Cardiac septum (tissue), 1 donor: ENCODE measurements around the gene TMEM213. TPM values are rescaled to one million over a fixed set of nuclear protein-coding genes. Genes with fewer than 3 reads are reported as not detected.
"Not testable (repeated sequence)": the region's sequence is repeated elsewhere in the genome, so short reads cannot be mapped to it uniquely, and the experiment has no call there.

Experiments
- DNase-seq: peaks from one replicate; pipeline ENCODE4 v3.0.0-alpha.2; 2020; ENCODE audit warnings: low spot score
- intact Hi-C: fragments of 100-400 bp; cut with DNase I; formaldehyde crosslinking; loops from one replicate; pipeline ENCODE4 v1.14.0; 2022
- total RNA-seq: library from RNA; stranded (reverse); fragmentation: NEBNext Ultra II Directional; extraction: Animal tissue kit (Norgen Biotek cat#: 25700); gene quantifications from one replicate; pipeline ENCODE4 v1.2.1, GENCODE V29; 2021
- donor health status: DM: no; HTN: no; CAD: no.

The TMEM213 gene
- total RNA-seq, 1 donor from 2014 or later, result not detected

DNA sequence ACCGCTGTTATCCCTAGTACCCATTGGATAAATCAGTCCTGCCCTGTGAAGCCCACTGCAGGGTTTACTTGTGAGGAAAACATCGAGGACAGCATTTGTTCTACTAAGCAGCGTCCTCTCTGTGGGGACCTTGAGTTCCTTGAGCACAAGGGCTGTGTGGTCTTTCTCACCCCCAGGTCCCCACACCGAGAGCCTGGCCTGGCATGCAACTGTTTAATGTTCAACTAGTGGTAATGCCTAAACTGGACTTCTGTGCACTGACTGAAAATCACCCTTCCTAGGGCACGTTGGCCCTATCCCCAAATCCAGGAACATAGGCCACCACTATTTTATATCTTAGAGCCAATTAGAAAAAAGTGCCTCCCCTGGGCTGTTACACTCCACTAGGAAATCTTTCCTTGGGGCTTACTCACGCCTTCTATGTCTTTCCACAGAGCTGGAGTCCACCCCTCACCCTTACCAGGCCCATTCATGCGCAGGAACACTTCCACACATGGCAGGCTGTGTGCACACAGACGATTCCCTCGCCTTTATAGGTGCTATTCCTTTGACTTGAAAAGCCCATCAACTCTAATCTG is 1.7 kb upstream of the TMEM213 start:
- intact Hi-C loops, result no loop called here
- DNase-seq, result no peak

DNA sequence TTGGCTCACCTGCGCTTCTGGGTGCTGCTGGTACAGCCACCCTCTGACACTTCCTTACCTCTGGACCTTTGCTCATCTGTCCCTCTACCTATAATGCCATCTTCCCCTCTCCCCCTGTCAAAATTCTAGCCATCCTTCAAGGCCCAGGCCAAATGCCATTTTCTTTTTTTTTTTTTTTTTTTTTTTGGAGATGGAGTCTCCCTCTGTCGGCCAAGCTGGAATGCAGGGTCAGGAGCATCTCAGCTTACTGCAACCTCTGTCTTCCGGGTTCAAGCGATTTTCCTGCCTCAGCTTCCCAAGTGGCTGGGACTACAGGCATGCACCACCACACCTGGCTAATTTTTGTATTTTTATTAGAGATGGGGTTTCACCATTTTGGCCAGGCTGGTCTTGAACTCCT is 748 bp upstream of the TMEM213 start:
- intact Hi-C loops, DNase-seq: not testable (repeated sequence)

DNA sequence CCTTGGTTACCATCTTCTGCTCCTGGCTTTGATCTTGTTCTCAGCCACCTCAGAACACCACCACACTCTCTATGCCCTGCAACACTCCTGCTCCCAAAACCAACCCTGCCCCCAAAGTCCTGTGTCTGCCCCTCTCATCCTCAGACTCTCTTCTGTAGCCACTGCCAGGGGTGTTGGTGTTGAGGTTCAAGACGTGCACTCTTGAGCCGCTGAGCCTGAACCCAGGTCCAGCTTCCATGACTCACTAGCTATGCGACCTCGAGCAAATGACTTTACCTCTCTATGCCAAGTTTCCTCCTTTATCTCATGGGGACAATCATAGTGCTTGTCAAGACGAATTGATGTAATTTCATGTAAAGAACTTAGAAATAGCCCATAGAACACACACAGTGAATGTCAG is 1.0 kb downstream of the TMEM213 start:
- no peak for DNase-seq
- intact Hi-C loops, result no loop called here

DNA sequence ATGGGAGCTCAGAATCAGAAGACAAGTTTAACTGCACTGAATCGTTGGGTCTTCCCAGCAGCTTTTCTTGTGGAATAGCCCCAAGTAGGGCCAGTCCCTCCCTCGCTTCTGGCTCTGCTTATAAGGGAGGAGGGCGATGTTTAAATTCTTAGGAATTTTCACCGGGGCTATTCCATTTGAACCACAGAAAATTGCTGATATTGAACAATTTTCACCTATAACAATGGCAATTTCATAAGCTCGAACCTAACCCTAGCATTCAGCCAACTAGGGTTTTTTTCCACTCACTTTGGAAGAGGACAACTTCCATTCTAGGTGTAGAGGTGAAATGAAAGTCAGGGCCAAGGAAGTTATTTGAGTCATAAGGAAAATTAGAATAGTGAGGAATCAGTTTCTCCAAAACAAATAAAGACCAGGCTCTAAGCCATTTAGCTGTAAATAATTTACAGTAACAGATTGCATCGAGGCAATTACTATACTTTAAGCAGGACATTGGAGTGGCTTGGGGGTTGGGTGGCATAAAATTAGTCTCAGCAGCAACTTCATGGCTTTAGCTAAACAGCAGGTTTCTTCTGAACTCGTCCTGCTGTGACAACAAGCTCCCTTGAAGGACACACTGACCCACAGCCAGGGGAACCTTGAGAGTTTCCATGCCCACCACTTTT is 1.7 kb downstream of the TMEM213 start:
- intact Hi-C loops, result no loop called here
- no peak for DNase-seq

DNA sequence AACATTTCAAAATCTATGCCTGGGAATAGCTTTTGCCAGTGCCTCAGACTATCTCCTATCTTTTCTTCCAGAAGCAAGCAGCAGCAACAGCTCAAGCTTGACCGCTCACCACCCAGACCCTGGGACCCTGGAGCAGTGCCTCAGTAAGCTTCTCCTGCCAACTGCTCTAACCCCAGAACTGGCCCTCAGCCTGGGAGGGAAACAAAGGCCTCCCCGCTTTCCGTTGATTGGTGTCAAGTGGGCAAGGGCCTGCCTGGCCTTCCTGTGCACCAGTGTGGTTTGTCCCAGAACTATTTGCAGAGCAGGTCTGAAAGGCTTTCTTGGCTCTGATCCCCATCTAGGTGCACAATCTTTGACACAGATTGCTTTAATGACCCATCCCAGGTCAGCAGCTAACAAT is 3.5 kb downstream of the TMEM213 start:
- DNase-seq, result no peak
- intact Hi-C loops, result no loop called here

DNA sequence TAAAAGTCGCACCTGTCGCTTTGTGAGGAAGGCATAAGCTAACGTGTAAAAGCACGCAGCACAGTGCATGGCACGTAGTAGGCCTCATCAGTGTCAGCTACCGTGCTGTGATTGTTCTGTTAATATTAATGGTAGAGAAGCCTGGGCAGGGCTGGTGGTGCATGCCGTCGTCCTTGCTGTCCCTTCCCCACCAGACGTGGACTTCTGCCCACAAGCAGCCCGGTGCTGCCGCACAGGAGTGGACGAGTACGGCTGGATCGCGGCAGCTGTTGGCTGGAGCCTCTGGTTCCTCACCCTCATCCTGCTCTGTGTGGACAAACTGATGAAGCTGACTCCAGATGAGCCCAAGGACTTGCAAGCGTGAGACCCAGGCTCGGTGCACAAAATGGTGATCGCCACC is 4.9 kb downstream of the TMEM213 start:
- intact Hi-C loops, result no loop called here
- no peak for DNase-seq

DNA sequence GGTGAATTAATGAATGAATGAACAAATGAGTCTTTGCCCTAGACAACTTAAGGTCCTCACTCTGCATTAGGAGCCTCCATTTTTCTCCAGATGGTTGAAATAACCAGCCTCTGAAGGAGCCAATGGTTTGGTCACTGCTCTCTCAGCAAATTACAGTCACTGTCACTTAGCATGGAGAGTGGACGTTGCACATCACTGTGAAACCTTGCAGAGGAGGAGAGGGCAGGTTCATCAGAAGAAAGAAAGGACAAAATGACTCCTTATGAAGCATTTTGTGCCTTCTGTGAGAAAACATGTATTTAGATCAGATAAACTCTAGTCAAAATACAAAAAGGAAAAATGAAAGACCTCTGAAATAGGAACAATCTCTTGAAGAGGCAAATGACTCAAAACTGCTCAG is 6.8 kb downstream of the TMEM213 start:
- no peak for DNase-seq
- intact Hi-C loops, result no loop called here

DNA sequence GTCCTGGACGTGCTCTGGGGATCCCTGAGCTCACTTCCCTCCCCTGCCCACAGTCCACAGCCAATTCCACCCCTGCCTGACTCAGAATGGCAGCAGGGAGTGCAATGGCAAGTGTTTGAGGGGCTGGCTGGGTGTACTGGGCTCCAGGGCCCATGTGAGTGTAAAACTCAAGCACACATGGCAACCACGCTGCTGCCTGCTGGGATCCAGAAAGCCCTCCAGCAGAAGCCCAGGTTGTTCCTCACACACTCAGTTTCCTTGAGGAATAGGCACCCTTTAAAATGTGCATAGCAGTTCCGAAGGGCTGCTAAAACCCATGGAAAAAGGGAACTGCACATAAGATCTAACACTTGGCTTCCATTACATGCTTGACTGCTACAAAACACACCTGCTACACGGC is 11.6 kb downstream of the TMEM213 start:
- DNase-seq, result no peak
- intact Hi-C loops, result no loop called here

DNA sequence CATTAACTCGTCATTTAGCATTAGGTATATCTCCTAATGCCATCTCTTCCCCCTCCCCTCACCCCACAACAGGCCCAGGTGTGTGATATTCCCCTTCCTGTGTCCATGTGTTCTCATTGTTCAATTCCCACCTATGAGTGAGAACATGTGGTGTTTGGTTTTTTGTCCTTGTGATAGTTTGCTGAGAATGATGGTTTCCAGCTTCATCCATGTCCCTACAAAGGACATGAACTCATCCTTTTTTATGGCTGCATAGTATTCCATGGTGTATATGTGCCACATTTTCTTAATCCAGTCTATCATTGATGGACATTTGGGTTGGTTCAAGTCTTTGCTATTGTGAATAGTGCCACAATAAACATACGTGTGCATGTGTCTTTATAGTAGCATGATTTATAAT is 13.5 kb downstream of the TMEM213 start:
- intact Hi-C loops, DNase-seq: not testable (repeated sequence)

DNA sequence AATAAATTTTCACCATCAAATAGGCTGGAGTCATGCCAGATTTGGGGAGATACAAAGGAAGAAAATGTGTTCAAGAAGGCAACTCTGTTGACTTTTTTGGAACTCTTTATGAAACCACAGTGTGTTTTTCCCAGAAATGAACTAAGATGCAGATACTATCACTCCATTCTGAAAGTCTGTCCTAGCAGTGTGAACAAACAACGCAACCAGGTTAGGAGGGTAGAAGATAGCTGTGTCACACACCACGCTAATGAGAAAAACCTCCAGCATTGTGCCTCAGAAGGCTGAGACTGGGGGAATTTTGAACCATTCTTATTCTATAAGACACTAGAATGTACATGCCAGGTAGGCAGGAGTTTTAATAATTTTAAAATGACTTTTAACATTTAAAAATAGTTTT is 16.2 kb downstream of the TMEM213 start:
- intact Hi-C loops, result no loop called here
- no peak for DNase-seq

DNA sequence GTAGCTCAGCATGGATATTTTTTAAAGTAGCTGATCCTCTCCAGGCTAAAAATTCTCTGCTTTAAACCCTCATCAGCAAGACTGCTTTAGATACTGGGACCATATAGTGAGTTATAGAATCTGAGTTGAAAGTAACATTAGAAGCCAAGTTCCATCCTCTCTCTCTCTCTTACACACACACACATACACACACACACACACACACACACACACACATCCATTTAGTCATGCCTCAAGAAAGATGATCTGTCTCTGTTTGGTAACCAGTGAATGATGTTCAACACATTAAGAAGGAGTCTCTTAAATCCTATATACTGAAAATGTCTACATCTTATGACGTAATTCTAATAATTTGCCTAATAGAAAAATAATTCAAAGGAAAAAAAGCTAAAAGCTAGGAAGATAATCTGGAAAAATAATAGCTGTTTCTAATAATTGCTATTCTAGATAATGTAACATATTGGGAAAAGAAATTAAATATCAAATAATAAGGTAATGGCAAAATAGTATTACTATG is 17.1 kb downstream of the TMEM213 start:
- intact Hi-C loops, result no loop called here
- no peak for DNase-seq

DNA sequence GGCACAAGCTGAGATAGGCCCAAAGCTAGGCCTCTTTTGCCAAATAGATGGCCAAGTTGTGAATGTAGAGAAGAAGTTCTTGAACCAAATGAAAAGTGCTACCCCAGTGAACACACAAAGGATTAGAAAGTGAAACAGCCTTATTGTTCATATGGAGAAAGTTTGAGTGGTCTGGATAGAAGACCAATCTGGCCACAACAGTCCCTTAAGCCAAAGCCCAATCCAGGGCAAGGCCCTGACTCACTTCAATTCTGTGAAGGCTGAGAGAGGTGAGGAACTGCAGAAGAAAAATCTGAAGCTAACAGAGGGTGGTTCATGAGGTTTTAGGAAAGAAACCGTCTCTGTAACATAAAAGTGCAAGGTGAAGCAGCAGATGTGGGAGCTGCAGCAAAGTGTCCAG is 18.9 kb downstream of the TMEM213 start:
- DNase-seq, result no peak
- intact Hi-C loops, result no loop called here

DNA sequence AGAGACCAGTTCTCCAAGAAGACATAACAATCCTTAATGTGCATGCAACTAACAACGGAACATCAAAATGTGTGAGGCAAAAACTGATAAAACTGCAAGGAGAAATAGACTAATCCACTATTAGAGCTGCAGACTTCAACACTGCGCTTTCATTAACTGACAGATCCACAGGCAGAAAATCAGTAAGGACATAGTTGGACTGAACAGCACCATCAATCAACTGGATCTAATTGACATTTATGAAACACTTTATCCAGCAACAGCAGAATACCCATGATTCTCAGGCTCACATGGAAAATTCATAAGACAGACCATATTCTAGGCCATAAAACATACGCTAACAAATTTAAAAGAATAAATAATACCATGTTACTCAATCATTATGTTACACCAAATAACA is 21.8 kb downstream of the TMEM213 start:
- no peak for DNase-seq
- intact Hi-C loops, result no loop called here

DNA sequence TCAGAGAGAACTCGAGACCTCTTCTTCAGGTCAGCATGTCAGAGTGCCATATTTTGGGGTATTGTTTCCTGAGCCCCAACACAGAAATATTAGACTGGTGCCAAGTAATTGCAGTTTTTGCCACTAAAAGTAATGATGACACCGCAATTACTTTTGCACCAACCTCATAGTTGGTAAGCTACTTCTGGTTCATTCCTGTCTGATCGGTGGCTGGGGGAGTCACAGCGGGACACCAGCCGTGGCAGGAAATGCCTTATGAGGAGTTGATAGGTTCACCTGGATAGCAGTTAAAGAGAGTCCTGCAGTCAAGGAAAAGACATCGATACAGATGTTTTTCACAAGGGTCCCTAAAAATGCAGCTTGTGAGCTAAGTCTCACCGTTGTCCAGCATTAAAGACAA is 24.1 kb downstream of the TMEM213 start:
- no peak for DNase-seq
- intact Hi-C loops, result no loop called here

DNA sequence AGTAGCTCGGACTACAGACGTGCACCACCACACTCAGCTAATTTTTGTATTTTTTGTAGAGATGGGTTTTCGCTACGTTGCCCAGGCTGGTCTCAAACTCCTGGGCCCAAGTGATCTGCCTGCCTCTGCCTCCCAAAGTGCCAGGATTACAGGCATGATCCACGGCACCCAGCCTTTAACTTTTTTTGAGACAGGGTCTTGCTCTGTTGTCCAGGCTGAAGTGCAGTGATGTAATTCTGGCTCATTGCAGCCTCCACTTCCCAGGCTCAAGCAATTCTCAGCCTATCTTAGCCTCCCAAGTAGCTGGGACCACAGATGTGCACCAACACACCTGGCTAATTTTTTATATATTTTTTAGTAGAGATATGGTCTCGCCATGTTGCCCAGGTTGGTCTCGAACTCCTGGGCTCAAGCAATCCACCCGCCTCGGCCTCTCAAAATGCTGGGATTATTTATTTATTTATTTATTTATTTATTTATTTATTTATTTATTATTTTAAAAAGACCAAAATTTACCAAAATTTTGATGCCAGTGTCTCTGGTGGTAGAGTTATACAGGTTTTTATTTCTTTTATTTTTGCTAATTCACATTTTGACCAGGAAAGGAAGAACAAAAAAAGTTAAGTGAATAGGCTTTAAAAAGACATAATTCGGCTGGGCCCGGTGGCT is 25.2 kb downstream of the TMEM213 start:
- intact Hi-C loops, result no loop called here
- no peak for DNase-seq

DNA sequence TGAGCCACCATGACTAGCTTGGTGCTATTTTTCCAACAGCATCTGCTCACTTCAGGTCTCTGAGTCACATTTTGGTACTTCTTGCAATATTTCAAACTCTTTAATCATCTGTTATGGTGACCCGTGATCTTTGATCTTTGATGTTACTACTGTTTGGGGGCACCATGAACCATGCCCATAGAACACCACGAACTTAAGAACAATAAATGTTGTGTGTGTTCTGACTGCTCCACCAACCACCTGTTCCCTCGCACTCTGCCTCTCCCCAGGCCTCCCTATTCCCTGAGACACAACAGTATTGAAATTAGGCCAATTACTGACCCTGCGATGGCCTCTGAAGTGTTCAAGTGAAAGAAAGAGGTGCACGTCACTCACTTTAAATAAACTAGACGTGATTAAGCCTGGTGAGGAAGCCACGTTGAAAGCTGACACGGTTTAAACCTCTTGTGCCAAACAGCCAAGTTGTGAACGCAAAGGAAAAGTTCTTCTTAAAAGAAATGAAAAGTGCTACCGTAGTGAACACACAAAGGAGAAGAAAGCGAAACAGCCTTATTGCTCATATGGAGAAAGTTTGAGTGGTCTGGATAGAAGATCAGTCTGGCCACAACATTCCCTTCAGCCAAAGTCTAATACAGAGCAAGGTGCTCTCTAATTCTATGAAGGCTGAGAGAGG is 27.4 kb downstream of the TMEM213 start:
- intact Hi-C loops, result no loop called here
- no peak for DNase-seq

DNA sequence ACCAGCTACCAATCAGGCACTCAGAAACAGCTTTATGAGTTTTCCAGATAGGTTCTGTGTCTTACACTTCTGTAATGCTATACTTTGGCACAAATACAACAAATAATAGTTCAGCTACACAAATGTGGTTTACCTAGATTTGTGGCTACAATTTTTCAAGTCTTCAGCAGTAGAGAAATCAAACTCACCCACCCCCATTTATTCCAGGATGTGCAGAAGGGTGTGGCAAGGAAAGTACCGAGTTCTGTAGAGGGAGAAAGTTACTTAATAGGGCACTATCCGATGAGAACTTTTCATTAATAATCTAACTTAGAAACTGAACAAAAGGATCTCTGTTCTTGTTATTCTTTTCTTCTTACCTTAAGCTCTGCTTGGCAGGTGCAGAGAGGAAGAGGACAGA is 30.5 kb downstream of the TMEM213 start:
- DNase-seq, result no peak
- intact Hi-C loops, result no loop called here

DNA sequence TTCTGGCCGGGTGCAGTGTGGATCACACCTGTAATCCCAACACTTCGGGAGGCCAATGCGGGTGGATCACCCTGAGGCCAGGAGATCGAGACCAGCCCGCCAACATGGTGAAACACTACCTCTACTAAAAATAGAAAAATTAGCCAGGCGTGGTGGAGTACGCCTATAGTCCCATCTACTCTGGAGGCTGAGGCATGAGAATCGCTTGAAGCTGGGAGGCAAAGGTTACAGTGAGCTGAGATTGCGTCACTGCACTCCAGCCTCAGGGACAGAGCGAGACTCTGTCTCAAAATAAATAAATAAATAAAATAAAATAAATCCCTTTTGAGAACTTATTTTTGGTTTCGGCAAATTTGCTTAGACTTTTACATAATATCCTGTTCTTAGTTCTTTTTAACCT is 31.5 kb downstream of the TMEM213 start:
- no peak for DNase-seq
- intact Hi-C loops, result no loop called here

DNA sequence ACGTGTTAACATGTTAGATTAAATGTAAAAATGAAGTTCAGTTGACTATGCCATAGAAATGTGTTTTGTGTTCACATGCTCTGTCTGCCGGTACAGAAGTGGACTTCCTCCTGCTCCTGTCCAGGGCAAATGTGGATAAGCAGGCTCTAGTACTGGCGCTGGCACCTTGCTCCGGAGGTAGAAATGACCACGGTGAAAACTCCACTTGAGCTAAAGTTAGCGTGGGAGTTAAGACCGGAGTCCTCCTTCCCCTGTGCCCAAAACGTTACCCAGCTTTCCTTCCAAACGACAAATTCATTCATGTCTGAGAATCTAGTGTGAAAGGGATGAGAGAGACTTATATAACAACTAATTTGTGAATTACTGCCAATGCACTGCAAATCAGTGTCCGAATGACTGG is 35.2 kb downstream of the TMEM213 start:
- no peak for DNase-seq
- intact Hi-C loops, result no loop called here

DNA sequence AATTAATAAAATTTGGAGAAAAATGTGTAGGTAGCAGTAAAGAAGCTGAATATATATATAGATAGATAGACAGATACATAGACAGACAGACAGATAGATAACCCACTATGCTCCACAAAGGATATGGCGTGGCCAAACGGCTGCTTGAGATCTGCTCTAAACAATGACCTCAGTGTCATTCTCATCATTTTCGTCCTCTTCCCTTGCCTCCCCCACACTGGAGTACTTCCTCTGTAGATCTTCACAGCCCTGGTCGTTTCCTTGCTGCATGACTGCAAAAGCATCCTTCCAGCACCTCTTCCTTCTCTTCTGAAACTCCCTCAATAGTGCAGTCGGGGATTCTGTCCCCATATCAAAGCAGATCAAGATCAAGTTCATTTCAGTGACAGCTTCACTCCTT is 35.8 kb downstream of the TMEM213 start:
- no peak for DNase-seq
- intact Hi-C loops, result no loop called here

DNA sequence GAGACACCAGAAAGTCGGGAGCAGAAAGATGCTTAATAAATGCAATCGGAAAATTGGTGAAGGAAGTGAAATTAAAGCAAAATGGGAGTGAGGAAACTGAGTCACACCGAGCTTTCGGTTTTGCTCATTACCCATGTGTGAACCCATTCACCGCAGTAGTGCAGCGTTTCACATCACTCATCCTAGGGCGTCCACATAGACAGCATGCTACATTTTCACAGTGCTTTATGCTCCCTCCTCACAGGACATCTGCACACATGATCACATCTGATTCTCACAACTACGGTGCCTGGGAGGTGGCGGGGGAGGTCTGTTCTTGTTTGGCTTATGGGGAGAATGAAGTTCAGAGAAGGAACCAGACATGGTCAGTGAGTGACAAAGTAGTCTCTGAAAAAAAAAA is 36.8 kb downstream of the TMEM213 start:
- intact Hi-C loops, result no loop called here
- DNase-seq, result no peak
